Heart left ventricle (tissue), 13 donors: ENCODE data around the gene MEIS3.

Experiments used
- CTCF ChIP-seq, 12 donors: fragments of 200-600 bp; sonication (generic) in 4 of 12; IDR thresholded peaks; one replicate each; pipeline versions ENCODE4 v1.5.0 to v1.8.0; 2018 to 2022; ENCODE audit warnings: antibody characterized with exemption in 12 of 12, mild to moderate bottlenecking in 5 of 12
- POLR2A ChIP-seq, 2 donors: fragments of 450-650 bp; IDR thresholded peaks; one replicate each; pipeline ENCODE4 v1.6.1; 2017; ENCODE audit warnings: antibody characterized with exemption in 2 of 2, mild to moderate bottlenecking in 2 of 2, moderate library complexity in 2 of 2
- donor health status: ischemic (EF 13 %, LVEDD 7.1; RV severe dilation, severe dysfunction).
- donor health status: DM: no; HTN: yes; CAD: no.
- donor health status: DM: no; HTN: no; CAD: no.
- donor health status: ischemic (EF 25% LVEDD 6.9; RV normal size, moderate dysfunction).
- donor health status: ischemic (EF 25% LVEDD 5.7; RV mildly dilated, moderate dysfunction).
- donor health status: ischemic (EF 35%, LVEDD 5.7; RV mildly dilated, moderate dysfunction).
- donor health status: nonischemic (EF 11% LVEDD 7.7; RV severe dilation, severe dysfunction).
- donor health status: DM: yes; HTN: yes; CAD: no.
- donor health status: PGD.
- donor health status: ischemic (EF 29% LVEDD 5.4; RV normal size, mild dysfunction).
- donor health status: nonischemic (EF 23%, LVEDD 6.1; RV moderate dilation, normal function).

DNA sequence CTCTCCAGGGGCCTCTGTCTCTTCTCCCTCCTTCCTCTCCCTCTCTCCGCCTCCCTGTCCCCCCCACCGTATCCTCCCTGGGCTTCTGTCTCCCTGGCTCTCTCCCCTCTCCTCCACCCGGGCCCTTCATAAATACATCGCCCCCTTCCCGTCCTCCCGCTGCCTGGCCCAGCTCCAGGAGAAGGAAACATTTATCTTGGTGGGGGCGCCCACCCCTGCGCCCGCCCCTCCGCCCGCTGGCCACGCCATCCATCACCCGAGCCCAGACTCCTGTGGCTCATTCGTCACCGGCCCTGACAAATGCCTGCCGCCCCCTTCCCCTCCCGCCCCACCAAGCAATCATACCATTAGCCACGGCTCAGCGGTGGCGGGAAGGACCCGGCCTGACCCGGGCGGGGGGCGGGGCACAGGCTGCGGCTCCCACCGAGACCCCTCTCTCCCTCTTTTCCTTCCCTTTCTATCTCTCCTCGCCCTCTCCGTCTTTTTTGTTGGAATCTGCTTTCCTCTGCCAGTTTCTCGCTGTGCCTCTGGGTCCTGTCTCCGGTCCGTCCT, 2.6 kb upstream of the MEIS3 start:
- TF ChIP-seq POLR2A (IDR thresholded peaks at IDR 0.05), result no peak
- no peak for TF ChIP-seq CTCF (IDR thresholded peaks at IDR 0.05)
